Measurements from ENCODE around the gene KIRREL3.

The KIRREL3 gene

GRCh38 chr11:126918556-126918955 lies 82.0 kb downstream of the KIRREL3 start:
- H3K27ac ChIP-seq (ENCODE audit: low read depth, low read length) = no peak overlapping the region
- no peak overlapping the region for H4K8ac ChIP-seq (ENCODE audit: low read depth, low read length)
- no peak overlapping the region for H3K4ac ChIP-seq (ENCODE audit: low read depth, low read length)
- H3K56ac ChIP-seq (ENCODE audit: low read length) = no peak overlapping the region
- DNase-seq = no peak
- H2BK120ac ChIP-seq (ENCODE audit: low read depth, low read length) = no peak overlapping the region
- H3K9ac ChIP-seq (ENCODE audit: low read length) = no peak overlapping the region
- no CpG with 5 or more reads among the region's 1 CpG for WGBS (ENCODE audit: extremely low coverage, insufficient coverage, low lambda C conversion rate)
- H2AK5ac ChIP-seq (ENCODE audit: low read length) = no peak overlapping the region
- no peaks in the 10 kb centered on the region for H3K36me3 ChIP-seq (ENCODE audit: control insufficient read depth, insufficient read depth, low read length)
- H3K23ac ChIP-seq (ENCODE audit: low read length) = no peak overlapping the region
- no peak overlapping the region for H2BK5ac ChIP-seq (ENCODE audit: low read length)
- H3K27me3 ChIP-seq (ENCODE audit: insufficient read depth, low read length, poor library complexity) = no peaks in the 10 kb centered on the region
- H3K79me2 ChIP-seq (ENCODE audit: control insufficient read depth, insufficient read depth, low read length) = no peaks in the 10 kb centered on the region
- H2BK15ac ChIP-seq (replicated peaks; ENCODE audit: low read depth) = no peak overlapping the region
- H3K18ac ChIP-seq (ENCODE audit: low read length) = no peak overlapping the region
- no peak overlapping the region for H3K4me3 ChIP-seq (ENCODE audit: low read length)
- H4K5ac ChIP-seq (ENCODE audit: low read length) = no peak overlapping the region
- H3K4me1 ChIP-seq (ENCODE audit: control insufficient read depth, low read depth, low read length) = no peaks in the 10 kb centered on the region
- no peaks in the 10 kb centered on the region for H3K79me1 ChIP-seq (ENCODE audit: low read length)
- no peak overlapping the region for H3K4me2 ChIP-seq (ENCODE audit: low read length)

- no peaks in the 10 kb centered on the region for H3K4me1 ChIP-seq (ENCODE audit: control insufficient read depth, low read depth, low read length)
- H3K18ac ChIP-seq (ENCODE audit: low read length) = no peak overlapping the region
- no peak overlapping the region for H3K9ac ChIP-seq (ENCODE audit: low read length)
- no peaks in the 10 kb centered on the region for H3K79me1 ChIP-seq (ENCODE audit: low read length)
- no peak overlapping the region for H3K4ac ChIP-seq (ENCODE audit: low read depth, low read length)
- no peak overlapping the region for H3K4me3 ChIP-seq (ENCODE audit: low read length)
- H2BK120ac ChIP-seq (ENCODE audit: low read depth, low read length) = no peak overlapping the region
- no peaks in the 10 kb centered on the region for H3K27me3 ChIP-seq (ENCODE audit: insufficient read depth, low read length, poor library complexity)
- H3K79me2 ChIP-seq (ENCODE audit: control insufficient read depth, insufficient read depth, low read length) = no peaks in the 10 kb centered on the region
- WGBS (ENCODE audit: extremely low coverage, insufficient coverage, low lambda C conversion rate) = 100% methylated on average over 1 of the region's 9 CpGs
- peak; percentile 78 for DNase-seq
- H3K4me2 ChIP-seq (ENCODE audit: low read length) = no peak overlapping the region
- no peak overlapping the region for H2BK15ac ChIP-seq (replicated peaks; ENCODE audit: low read depth)
- H3K36me3 ChIP-seq (ENCODE audit: control insufficient read depth, insufficient read depth, low read length) = no peaks in the 10 kb centered on the region
- no peak overlapping the region for H3K23ac ChIP-seq (ENCODE audit: low read length)
- no peak overlapping the region for H2BK5ac ChIP-seq (ENCODE audit: low read length)
- H4K8ac ChIP-seq (ENCODE audit: low read depth, low read length) = no peak overlapping the region
- H4K5ac ChIP-seq (ENCODE audit: low read length) = no peak overlapping the region
- H2AK5ac ChIP-seq (ENCODE audit: low read length) = no peak overlapping the region
- no peak overlapping the region for H3K27ac ChIP-seq (ENCODE audit: low read depth, low read length)
- H3K56ac ChIP-seq (ENCODE audit: low read length) = no peak overlapping the region
Measured at GRCh38 chr11:126917531-126918204, 82.9 kb downstream of the KIRREL3 start.

- Histone ChIP-seq H4K5ac (ENCODE audit: low read length) (no peak overlapping the region), H3K79me1 (ENCODE audit: low read length) (no peaks in the 10 kb centered on the region), H2BK15ac (replicated peaks; ENCODE audit: low read depth) (no peak overlapping the region), H3K18ac (ENCODE audit: low read length) (no peak overlapping the region), H3K27ac (ENCODE audit: low read depth, low read length) (no peak overlapping the region), H3K56ac (ENCODE audit: low read length) (no peak overlapping the region), H3K9ac (ENCODE audit: low read length) (no peak overlapping the region), H3K36me3 (ENCODE audit: control insufficient read depth, insufficient read depth, low read length) (no peaks in the 10 kb centered on the region), H3K23ac (ENCODE audit: low read length) (no peak overlapping the region), H2BK5ac (ENCODE audit: low read length) (no peak overlapping the region), H3K27me3 (ENCODE audit: insufficient read depth, low read length, poor library complexity) (no peaks in the 10 kb centered on the region), H4K8ac (ENCODE audit: low read depth, low read length) (no peak overlapping the region), H2AK5ac (ENCODE audit: low read length) (no peak overlapping the region), H3K4ac (ENCODE audit: low read depth, low read length) (no peak overlapping the region), H2BK120ac (ENCODE audit: low read depth, low read length) (no peak overlapping the region), H3K4me3 (ENCODE audit: low read length) (no peak overlapping the region), H3K4me2 (ENCODE audit: low read length) (no peak overlapping the region), H3K79me2 (ENCODE audit: control insufficient read depth, insufficient read depth, low read length) (no peaks in the 10 kb centered on the region), H3K4me1 (ENCODE audit: control insufficient read depth, low read depth, low read length) (no peaks in the 10 kb centered on the region)
- no peak for DNase-seq
- no CpG with 5 or more reads among the region's 4 CpGs for WGBS (ENCODE audit: extremely low coverage, insufficient coverage, low lambda C conversion rate)
Measured at GRCh38 chr11:126915430-126915829, 85.1 kb downstream of the KIRREL3 start.

- Histone ChIP-seq H3K18ac (ENCODE audit: low read length) (no peak overlapping the region), H2BK120ac (ENCODE audit: low read depth, low read length) (no peak overlapping the region), H2AK5ac (ENCODE audit: low read length) (no peak overlapping the region), H3K27me3 (ENCODE audit: insufficient read depth, low read length, poor library complexity) (no peaks in the 10 kb centered on the region), H3K23ac (ENCODE audit: low read length) (no peak overlapping the region), H3K4me3 (ENCODE audit: low read length) (no peak overlapping the region), H3K36me3 (ENCODE audit: control insufficient read depth, insufficient read depth, low read length) (no peaks in the 10 kb centered on the region), H3K9ac (ENCODE audit: low read length) (no peak overlapping the region), H3K4me1 (ENCODE audit: control insufficient read depth, low read depth, low read length) (no peaks in the 10 kb centered on the region), H4K5ac (ENCODE audit: low read length) (no peak overlapping the region), H3K27ac (ENCODE audit: low read depth, low read length) (no peak overlapping the region), H3K79me1 (ENCODE audit: low read length) (no peaks in the 10 kb centered on the region), H4K8ac (ENCODE audit: low read depth, low read length) (no peak overlapping the region), H2BK5ac (ENCODE audit: low read length) (no peak overlapping the region), H3K4ac (ENCODE audit: low read depth, low read length) (no peak overlapping the region), H3K56ac (ENCODE audit: low read length) (no peak overlapping the region), H3K79me2 (ENCODE audit: control insufficient read depth, insufficient read depth, low read length) (no peaks in the 10 kb centered on the region), H3K4me2 (ENCODE audit: low read length) (no peak overlapping the region), H2BK15ac (replicated peaks; ENCODE audit: low read depth) (no peak overlapping the region)
- WGBS (ENCODE audit: extremely low coverage, insufficient coverage, low lambda C conversion rate) = no CpG with 5 or more reads among the region's 1 CpG
- DNase-seq = no peak
Measured at GRCh38 chr11:126914941-126915340, 85.6 kb downstream of the KIRREL3 start.

GRCh38 chr11:126914166-126914565 lies 86.4 kb downstream of the KIRREL3 start:
- H3K4me3 ChIP-seq (ENCODE audit: low read length) = no peak overlapping the region
- H3K79me2 ChIP-seq (ENCODE audit: control insufficient read depth, insufficient read depth, low read length) = no peaks in the 10 kb centered on the region
- no peak overlapping the region for H3K27ac ChIP-seq (ENCODE audit: low read depth, low read length)
- no peak overlapping the region for H2BK5ac ChIP-seq (ENCODE audit: low read length)
- DNase-seq = no peak
- no peak overlapping the region for H2AK5ac ChIP-seq (ENCODE audit: low read length)
- H3K36me3 ChIP-seq (ENCODE audit: control insufficient read depth, insufficient read depth, low read length) = no peaks in the 10 kb centered on the region
- no peak overlapping the region for H4K8ac ChIP-seq (ENCODE audit: low read depth, low read length)
- no peak overlapping the region for H3K23ac ChIP-seq (ENCODE audit: low read length)
- no peak overlapping the region for H3K4me2 ChIP-seq (ENCODE audit: low read length)
- H3K9ac ChIP-seq (ENCODE audit: low read length) = no peak overlapping the region
- no peak overlapping the region for H3K56ac ChIP-seq (ENCODE audit: low read length)
- H2BK120ac ChIP-seq (ENCODE audit: low read depth, low read length) = no peak overlapping the region
- no peak overlapping the region for H3K4ac ChIP-seq (ENCODE audit: low read depth, low read length)
- no peaks in the 10 kb centered on the region for H3K79me1 ChIP-seq (ENCODE audit: low read length)
- H2BK15ac ChIP-seq (replicated peaks; ENCODE audit: low read depth) = no peak overlapping the region
- no peak overlapping the region for H3K18ac ChIP-seq (ENCODE audit: low read length)
- no CpG with 5 or more reads among the region's 1 CpG for WGBS (ENCODE audit: extremely low coverage, insufficient coverage, low lambda C conversion rate)
- no peak overlapping the region for H4K5ac ChIP-seq (ENCODE audit: low read length)
- no peaks in the 10 kb centered on the region for H3K4me1 ChIP-seq (ENCODE audit: control insufficient read depth, low read depth, low read length)
- H3K27me3 ChIP-seq (ENCODE audit: insufficient read depth, low read length, poor library complexity) = no peaks in the 10 kb centered on the region

- Histone ChIP-seq H2AK5ac (ENCODE audit: low read length) (no peak overlapping the region), H3K23ac (ENCODE audit: low read length) (no peak overlapping the region), H3K4me3 (ENCODE audit: low read length) (no peak overlapping the region), H3K18ac (ENCODE audit: low read length) (no peak overlapping the region), H2BK15ac (replicated peaks; ENCODE audit: low read depth) (no peak overlapping the region), H3K9ac (ENCODE audit: low read length) (no peak overlapping the region), H3K4me1 (ENCODE audit: control insufficient read depth, low read depth, low read length) (no peaks in the 10 kb centered on the region), H3K79me1 (ENCODE audit: low read length) (no peaks in the 10 kb centered on the region), H4K8ac (ENCODE audit: low read depth, low read length) (no peak overlapping the region), H3K27me3 (ENCODE audit: insufficient read depth, low read length, poor library complexity) (no peaks in the 10 kb centered on the region), H3K4me2 (ENCODE audit: low read length) (no peak overlapping the region), H3K56ac (ENCODE audit: low read length) (no peak overlapping the region), H3K36me3 (ENCODE audit: control insufficient read depth, insufficient read depth, low read length) (no peaks in the 10 kb centered on the region), H3K27ac (ENCODE audit: low read depth, low read length) (no peak overlapping the region), H2BK120ac (ENCODE audit: low read depth, low read length) (no peak overlapping the region), H3K4ac (ENCODE audit: low read depth, low read length) (no peak overlapping the region), H4K5ac (ENCODE audit: low read length) (no peak overlapping the region), H2BK5ac (ENCODE audit: low read length) (no peak overlapping the region), H3K79me2 (ENCODE audit: control insufficient read depth, insufficient read depth, low read length) (no peaks in the 10 kb centered on the region)
- DNase-seq = no peak
- WGBS (ENCODE audit: extremely low coverage, insufficient coverage, low lambda C conversion rate) = no CpG with 5 or more reads among the region's 2 CpGs
Measured at GRCh38 chr11:126904520-126904919, 96.0 kb downstream of the KIRREL3 start.
